CD4-positive, alpha-beta memory T cell (primary cell): ENCODE results near the gene AP2A2. TPM values are rescaled to one million over a fixed set of nuclear protein-coding genes. Genes with fewer than 3 reads are reported as not detected.

Experiments
- CTCF ChIA-PET: fragments of 350-600 bp; sonication (Branson Sonifier 250); formaldehyde crosslinking; loops from one replicate; lab custom pipeline; 2021; ENCODE audit warnings: inconsistent platforms; ENCODE audit not compliant: partially characterized antibody; lab: Charles Lee
- POLR2A ChIA-PET: fragments of 350-600 bp; sonication (Branson Sonifier 250); formaldehyde crosslinking; loops from one replicate; lab custom pipeline; 2021; ENCODE audit not compliant: partially characterized antibody; lab: Charles Lee
- DNase-seq, 5 donors: peaks; one replicate each; pipeline versions ENCODE4 v3.0.0 to v3.0.0-alpha.2; 2020 to 2022; ENCODE audit warnings: mixed read lengths in 1 of 5
- H3K27ac ChIP-seq: one replicate; pipeline ENCODE4 v1.7.0; 2013; ENCODE audit warnings: low read depth, low read length
- H3K27me3 ChIP-seq: 2 replicates; pipeline ENCODE4 v1.7.0; 2013; ENCODE audit warnings: mild to moderate bottlenecking, low read length, moderate library complexity; ENCODE audit not compliant: insufficient read depth
- H3K36me3 ChIP-seq: 2 replicates; pipeline ENCODE4 v1.7.0; 2013; ENCODE audit warnings: mild to moderate bottlenecking, low read length, moderate library complexity; ENCODE audit not compliant: insufficient read depth
- H3K4me1 ChIP-seq: 2 replicates; pipeline ENCODE4 v1.7.0; 2013; ENCODE audit warnings: mild to moderate bottlenecking, low read length, moderate library complexity; ENCODE audit not compliant: insufficient read depth
- H3K4me3 ChIP-seq, 2 donors: one replicate each; pipeline ENCODE4 v1.7.0; 2013; ENCODE audit warnings: low read length in 2 of 2, mild to moderate bottlenecking in 1 of 2
- H3K9me3 ChIP-seq, 2 donors: one replicate each; pipeline ENCODE4 v1.7.0; 2013; ENCODE audit warnings: low read length in 2 of 2, control low read depth in 1 of 2; ENCODE audit not compliant: control insufficient read depth in 1 of 2
- H3K27ac Mint-ChIP-seq, 7 donors: one replicate each; pipeline ENCODE4 v1.8.0; 2020 to 2021; ENCODE audit warnings: mixed read lengths in 7 of 7, mild to moderate bottlenecking in 6 of 7, inconsistent platforms in 3 of 7, moderate library complexity in 3 of 7
- H3K27me3 Mint-ChIP-seq, 2 donors: one replicate each; pipeline ENCODE4 v1.8.0; 2020 to 2021; ENCODE audit warnings: mixed read lengths in 2 of 2
- H3K36me3 Mint-ChIP-seq, 2 donors: one replicate each; pipeline ENCODE4 v1.8.0; 2020 to 2021; ENCODE audit warnings: mixed read lengths in 2 of 2, inconsistent platforms in 1 of 2, mild to moderate bottlenecking in 1 of 2
- H3K4me1 Mint-ChIP-seq, 4 donors: one replicate each; pipeline ENCODE4 v1.8.0; 2020 to 2021; ENCODE audit warnings: mixed read lengths in 4 of 4, mild to moderate bottlenecking in 1 of 4
- H3K4me3 Mint-ChIP-seq, 8 donors: one replicate each; pipeline ENCODE4 v1.8.0; 2020 to 2021; ENCODE audit warnings: mixed read lengths in 8 of 8, mild to moderate bottlenecking in 7 of 8, moderate library complexity in 6 of 8, inconsistent platforms in 3 of 8
- H3K9me3 Mint-ChIP-seq, 8 donors: one replicate each; pipeline ENCODE4 v1.8.0; 2020 to 2021; ENCODE audit warnings: mixed read lengths in 8 of 8, mild to moderate bottlenecking in 5 of 8, inconsistent platforms in 3 of 8, moderate library complexity in 1 of 8
- intact Hi-C: fragments of 100-400 bp; cut with micrococcal nuclease; formaldehyde crosslinking; loops from one replicate; pipeline ENCODE4 v1.15.1; 2023
- polyA plus RNA-seq, 2 donors: library from polyadenylated mRNA; unstranded; fragments of 300-500 nt; fragmentation: Illumina TruSeq; gene quantifications; one replicate each; pipeline ENCODE4 v1.2.3, GENCODE V29; 2021
- total RNA-seq, 2 experiments: library from RNA; stranded (reverse); gene quantifications; one replicate each; pipeline ENCODE4 v1.2.3, GENCODE V29; 2021

Gene AP2A2
- total and polyA plus RNA-seq, 4 experiments from 2014 or later: 5.1 to 87.4 (median 47.9) TPM

- POLR2A ChIA-PET: no interaction called here
- Mint-ChIP-seq H3K36me3 (no peaks in the 10 kb centered on the region), H3K27me3 (peaks cover 4 to 13% of the 10 kb centered on the region in 2 donors), H3K4me1 (peaks cover 0 to 11% (median 6%) of the 10 kb centered on the region in 4 donors), H3K9me3 (peaks cover 0 to 7% (median 0%) of the 10 kb centered on the region in 8 donors), H3K4me3 (no peak overlapping the region), H3K27ac (no peak overlapping the region)
- H3K9me3 ChIP-seq: no peaks in the 10 kb centered on the region
- no peaks in the 10 kb centered on the region for H3K36me3 ChIP-seq
- no peak overlapping the region for H3K27ac ChIP-seq
- H3K4me1 ChIP-seq: no peaks in the 10 kb centered on the region
- intact Hi-C loops: no loop called here
- no peak for DNase-seq
- H3K27me3 ChIP-seq: peaks cover 3% of the 10 kb centered on the region
- CTCF ChIA-PET: no interaction called here
- H3K4me3 ChIP-seq: no peak overlapping the region
Observed at GRCh38 chr11:1060410-1060809, 134.7 kb downstream of the AP2A2 start.

- Mint-ChIP-seq H3K27me3 (peaks cover 4 to 16% of the 10 kb centered on the region in 2 donors), H3K9me3 (peaks cover 0 to 7% (median 0%) of the 10 kb centered on the region in 8 donors), H3K36me3 (no peaks in the 10 kb centered on the region), H3K4me3 (no peak overlapping the region), H3K4me1 (peaks cover 0 to 11% (median 6%) of the 10 kb centered on the region in 4 donors), H3K27ac (no peak overlapping the region)
- H3K9me3 ChIP-seq: no peaks in the 10 kb centered on the region
- H3K36me3 ChIP-seq: no peaks in the 10 kb centered on the region
- H3K27me3 ChIP-seq: peaks cover 3% of the 10 kb centered on the region
- H3K27ac ChIP-seq: no peak overlapping the region
- no peak for DNase-seq
- H3K4me1 ChIP-seq: no peaks in the 10 kb centered on the region
- intact Hi-C loops: no loop called here
- no peak overlapping the region for H3K4me3 ChIP-seq
- POLR2A ChIA-PET: no interaction called here
- CTCF ChIA-PET: no interaction called here
Observed at GRCh38 chr11:1060852-1061616, 135.4 kb downstream of the AP2A2 start.

Other genes with a start within 250 kb of the AP2A2 start
- gene DEAF1, start 230.6 kb upstream of the AP2A2 start, total RNA-seq: 10 to 100 TPM; 41.3 to 44.3 TPM
- 10 to 100 TPM; 34.5 to 50.8 TPM for gene DEAF1, start 230.6 kb upstream of the AP2A2 start, polyA plus RNA-seq
- 10 to 100 TPM; 44.7 to 47.3 TPM for gene TMEM80, start 230.1 kb upstream of the AP2A2 start, total RNA-seq
- gene TMEM80, start 230.1 kb upstream of the AP2A2 start, polyA plus RNA-seq: 10 to 100 TPM; 27.0 to 32.6 TPM
- 10 to 100 TPM; 17.4 to 17.8 TPM for gene EPS8L2, start 219.6 kb upstream of the AP2A2 start, total RNA-seq
- gene EPS8L2, start 219.6 kb upstream of the AP2A2 start, polyA plus RNA-seq: 10 to 100 TPM; 15.4 to 19.5 TPM
- gene TALDO1, start 178.4 kb upstream of the AP2A2 start, total RNA-seq: 10 to 100 TPM; 80.4 to 90.5 TPM
- 100 to 1,000 TPM; 174 to 244 TPM for gene TALDO1, start 178.4 kb upstream of the AP2A2 start, polyA plus RNA-seq
- 10 to 100 TPM; 51.5 to 64.9 TPM for gene GATD1, start 148.4 kb upstream of the AP2A2 start, total RNA-seq
- 10 to 100 TPM in 1 of 2 donors, 1 to 10 TPM in 1; 4.3 to 15.0 TPM for gene GATD1, start 148.4 kb upstream of the AP2A2 start, polyA plus RNA-seq
- gene CEND1, start 135.8 kb upstream of the AP2A2 start, total RNA-seq: under 1 TPM in 1 of 2 experiments, not detected in 1; 0.19 TPM
- gene CEND1, start 135.8 kb upstream of the AP2A2 start, polyA plus RNA-seq: not detected
- gene SLC25A22, start 127.6 kb upstream of the AP2A2 start, total RNA-seq: 10 to 100 TPM; 24.0 to 24.1 TPM
- gene SLC25A22, start 127.6 kb upstream of the AP2A2 start, polyA plus RNA-seq: 10 to 100 TPM in 1 of 2 donors, 1 to 10 TPM in 1; 9.4 to 13.5 TPM
- gene PIDD1, start 120.6 kb upstream of the AP2A2 start, total RNA-seq: 10 to 100 TPM; 32.5 to 34.8 TPM
- 1 to 10 TPM; 7.0 to 7.8 TPM for gene PIDD1, start 120.6 kb upstream of the AP2A2 start, polyA plus RNA-seq
- 1,000 to 10,000 TPM; 4,870 to 5,155 TPM for gene RPLP2, start 115.9 kb upstream of the AP2A2 start, total RNA-seq
- gene RPLP2, start 115.9 kb upstream of the AP2A2 start, polyA plus RNA-seq: 1,000 to 10,000 TPM; 1,822 to 3,757 TPM
- 100 to 1,000 TPM; 200 to 201 TPM for gene PNPLA2, start 107.0 kb upstream of the AP2A2 start, total RNA-seq
- 10 to 100 TPM; 12.2 to 35.2 TPM for gene PNPLA2, start 107.0 kb upstream of the AP2A2 start, polyA plus RNA-seq
- gene CRACR2B, start 98.0 kb upstream of the AP2A2 start, total RNA-seq: under 1 TPM in 1 of 2 experiments, not detected in 1; 0.55 TPM
- gene CRACR2B, start 98.0 kb upstream of the AP2A2 start, polyA plus RNA-seq: not detected
- gene CD151, start 92.9 kb upstream of the AP2A2 start, total RNA-seq: 10 to 100 TPM; 20.7 to 23.4 TPM
- gene CD151, start 92.9 kb upstream of the AP2A2 start, polyA plus RNA-seq: 10 to 100 TPM in 1 of 2 donors, 1 to 10 TPM in 1; 9.7 to 24.8 TPM
- gene POLR2L, start 83.3 kb upstream of the AP2A2 start, total RNA-seq: 10 to 100 TPM; 55.8 to 56.2 TPM
- 100 to 1,000 TPM in 1 of 2 donors, 10 to 100 TPM in 1; 83.7 to 108 TPM for gene POLR2L, start 83.3 kb upstream of the AP2A2 start, polyA plus RNA-seq
- 1 to 10 TPM; 5.3 to 5.8 TPM for gene TSPAN4, start 83.0 kb upstream of the AP2A2 start, total RNA-seq
- gene TSPAN4, start 83.0 kb upstream of the AP2A2 start, polyA plus RNA-seq: 1 to 10 TPM; 1.8 to 3.5 TPM
- gene CHID1, start 15.1 kb upstream of the AP2A2 start, total RNA-seq: 10 to 100 TPM; 52.1 to 59.2 TPM
- 10 to 100 TPM; 46.9 to 82.3 TPM for gene CHID1, start 15.1 kb upstream of the AP2A2 start, polyA plus RNA-seq
- not detected for gene MUC6, start 110.8 kb downstream of the AP2A2 start, total RNA-seq
- under 1 TPM in 1 of 2 donors, not detected in 1; 0.13 TPM for gene MUC6, start 110.8 kb downstream of the AP2A2 start, polyA plus RNA-seq
- not detected for gene MUC2, start 149.0 kb downstream of the AP2A2 start, total RNA-seq
- not detected for gene MUC2, start 149.0 kb downstream of the AP2A2 start, polyA plus RNA-seq
- not detected for gene MUC5AC, start 232.1 kb downstream of the AP2A2 start, total RNA-seq
- gene MUC5AC, start 232.1 kb downstream of the AP2A2 start, polyA plus RNA-seq: not detected